ENCODE data around the gene CFAP221.

Gene CFAP221

GRCh38 chr2:119525614-119526013, 18.6 kb upstream of the CFAP221 start:
- Histone ChIP-seq H3K36me3 (no peaks in the 10 kb centered on the region), H3K27ac (no peak overlapping the region)
- TF ChIP-seq, protein P1, sequence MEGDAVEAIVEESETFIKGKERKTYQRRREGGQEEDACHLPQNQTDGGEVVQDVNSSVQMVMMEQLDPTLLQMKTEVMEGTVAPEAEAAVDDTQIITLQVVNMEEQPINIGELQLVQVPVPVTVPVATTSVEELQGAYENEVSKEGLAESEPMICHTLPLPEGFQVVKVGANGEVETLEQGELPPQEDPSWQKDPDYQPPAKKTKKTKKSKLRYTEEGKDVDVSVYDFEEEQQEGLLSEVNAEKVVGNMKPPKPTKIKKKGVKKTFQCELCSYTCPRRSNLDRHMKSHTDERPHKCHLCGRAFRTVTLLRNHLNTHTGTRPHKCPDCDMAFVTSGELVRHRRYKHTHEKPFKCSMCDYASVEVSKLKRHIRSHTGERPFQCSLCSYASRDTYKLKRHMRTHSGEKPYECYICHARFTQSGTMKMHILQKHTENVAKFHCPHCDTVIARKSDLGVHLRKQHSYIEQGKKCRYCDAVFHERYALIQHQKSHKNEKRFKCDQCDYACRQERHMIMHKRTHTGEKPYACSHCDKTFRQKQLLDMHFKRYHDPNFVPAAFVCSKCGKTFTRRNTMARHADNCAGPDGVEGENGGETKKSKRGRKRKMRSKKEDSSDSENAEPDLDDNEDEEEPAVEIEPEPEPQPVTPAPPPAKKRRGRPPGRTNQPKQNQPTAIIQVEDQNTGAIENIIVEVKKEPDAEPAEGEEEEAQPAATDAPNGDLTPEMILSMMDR (IDR thresholded peaks at IDR 0.05; ENCODE audit: low read depth, low read length) = no peak

DNA sequence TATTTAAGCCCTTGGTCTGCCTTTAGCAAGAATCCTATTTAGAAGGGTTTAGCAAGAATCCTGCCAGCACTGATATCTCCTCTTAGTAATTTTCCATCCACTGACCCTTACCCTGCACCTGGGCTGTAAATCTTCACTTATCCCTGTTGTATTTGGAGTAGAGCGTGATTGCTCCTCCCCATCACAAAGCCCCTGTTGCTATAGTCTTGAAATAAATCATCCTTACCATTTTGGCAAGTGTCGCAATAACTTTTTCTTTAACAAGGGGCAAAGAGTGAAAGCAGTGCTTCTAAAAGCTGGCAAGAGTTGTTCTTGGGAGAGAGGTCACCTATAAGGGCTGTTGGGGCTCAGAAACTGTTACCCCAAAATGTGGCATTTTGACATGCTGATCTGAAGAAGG, 16.2 kb upstream of the CFAP221 start:
- TF ChIP-seq, protein P1 (IDR thresholded peaks at IDR 0.05; ENCODE audit: low read depth, low read length) = no peak
- no peak for DNase-seq
- H3K9me3 ChIP-seq (ENCODE audit: severe bottlenecking) = no peaks in the 10 kb centered on the region
- H3K27ac ChIP-seq = no peak overlapping the region
- no peaks in the 10 kb centered on the region for H3K36me3 ChIP-seq
- H3K4me3 ChIP-seq (ENCODE audit: low read depth, low read length) = no peak overlapping the region
- no peaks in the 10 kb centered on the region for H3K27me3 ChIP-seq (ENCODE audit: insufficient read depth, low read depth, severe bottlenecking)

More at GRCh38 chr2:119525614-119526013, 18.6 kb upstream of the CFAP221 start:
- H3K27me3 ChIP-seq (ENCODE audit: insufficient read depth, low read depth, severe bottlenecking) = no peaks in the 10 kb centered on the region
- H3K9me3 ChIP-seq (ENCODE audit: severe bottlenecking) = no peaks in the 10 kb centered on the region
- no peak for DNase-seq
- no peak overlapping the region for H3K4me3 ChIP-seq (ENCODE audit: low read depth, low read length)

GRCh38 chr2:119531292-119531691, 13.0 kb upstream of the CFAP221 start:
- no peak for DNase-seq
- Histone ChIP-seq H3K27me3 (ENCODE audit: insufficient read depth, low read depth, severe bottlenecking) (no peaks in the 10 kb centered on the region), H3K9me3 (ENCODE audit: severe bottlenecking) (no peaks in the 10 kb centered on the region), H3K4me3 (ENCODE audit: low read depth, low read length) (no peak overlapping the region), H3K36me3 (no peaks in the 10 kb centered on the region), H3K27ac (no peak overlapping the region)
- TF ChIP-seq, protein P1 (IDR thresholded peaks at IDR 0.05; ENCODE audit: low read depth, low read length) = peak; percentile 26

DNA sequence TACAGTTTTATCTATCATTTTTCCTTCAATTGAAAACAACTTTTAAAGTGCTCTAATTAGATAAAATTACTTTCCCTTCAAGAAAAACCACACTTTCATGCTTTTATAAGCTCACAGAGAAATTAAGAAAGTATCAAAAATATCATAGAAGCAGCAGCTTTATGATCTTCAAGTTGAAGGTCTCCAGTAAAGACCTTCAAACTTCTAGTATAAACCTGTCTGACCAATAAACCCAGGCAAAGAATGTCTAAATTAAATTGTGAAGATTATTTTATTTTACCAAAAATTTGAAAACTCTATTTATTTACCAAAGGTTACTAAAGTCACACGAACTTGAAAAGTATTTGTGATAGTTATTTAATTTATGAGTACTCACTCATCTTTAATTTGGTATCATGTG, 10.7 kb upstream of the CFAP221 start:
- no peak for DNase-seq
- TF ChIP-seq, protein P1 (IDR thresholded peaks at IDR 0.05; ENCODE audit: low read depth, low read length) = no peak
- H3K4me3 ChIP-seq (ENCODE audit: low read depth, low read length) = no peak overlapping the region
- no peaks in the 10 kb centered on the region for H3K27me3 ChIP-seq (ENCODE audit: insufficient read depth, low read depth, severe bottlenecking)
- no peaks in the 10 kb centered on the region for H3K36me3 ChIP-seq
- no peak overlapping the region for H3K27ac ChIP-seq
- no peaks in the 10 kb centered on the region for H3K9me3 ChIP-seq (ENCODE audit: severe bottlenecking)

- no peaks in the 10 kb centered on the region for H3K9me3 ChIP-seq (ENCODE audit: severe bottlenecking)
- H3K27me3 ChIP-seq (ENCODE audit: insufficient read depth, low read depth, severe bottlenecking) = no peaks in the 10 kb centered on the region
- no peak for DNase-seq
- H3K36me3 ChIP-seq = no peaks in the 10 kb centered on the region
- H3K27ac ChIP-seq = no peak overlapping the region
- TF ChIP-seq, protein P1 (IDR thresholded peaks at IDR 0.05; ENCODE audit: low read depth, low read length) = no peak
- H3K4me3 ChIP-seq (ENCODE audit: low read depth, low read length) = no peak overlapping the region
These were observed 8.0 kb upstream of the CFAP221 start for GRCh38 chr2:119536211-119536610.

DNA sequence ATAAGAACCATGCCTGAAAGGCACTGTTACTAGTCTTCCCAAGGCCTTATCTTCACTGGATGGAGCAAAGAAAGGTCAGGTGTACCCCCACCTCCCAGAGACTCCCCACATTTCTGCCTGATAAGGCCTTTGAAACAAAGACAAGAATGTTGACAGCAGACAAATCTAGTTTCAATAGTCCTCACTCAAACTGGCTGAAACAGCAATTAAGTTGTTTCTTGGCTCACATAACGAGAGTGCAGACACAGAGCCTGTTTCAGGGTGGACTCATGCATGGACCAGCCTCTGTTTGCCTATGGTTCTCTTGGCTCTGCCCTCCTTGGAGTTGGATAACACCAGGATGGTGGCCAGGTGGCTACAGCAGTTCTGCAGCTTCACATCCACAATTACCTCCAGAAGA, 7.5 kb upstream of the CFAP221 start:
- Histone ChIP-seq H3K4me3 (ENCODE audit: low read depth, low read length) (no peak overlapping the region), H3K36me3 (no peaks in the 10 kb centered on the region), H3K27ac (no peak overlapping the region), H3K27me3 (ENCODE audit: insufficient read depth, low read depth, severe bottlenecking) (no peaks in the 10 kb centered on the region), H3K9me3 (ENCODE audit: severe bottlenecking) (no peaks in the 10 kb centered on the region)
- TF ChIP-seq, protein P1 (IDR thresholded peaks at IDR 0.05; ENCODE audit: low read depth, low read length) = no peak
- no peak for DNase-seq

Data from WERI-Rb-1 (cell line).